GM18951 (cell line): ENCODE results near the gene BOD1L2.

Experiments used
- POLR2A ChIP-seq: IDR thresholded peaks from 4 replicates; pipeline ENCODE4 v1.6.1; 2011; ENCODE audit warnings: mild to moderate bottlenecking; ENCODE audit not compliant: insufficient read length, insufficient read depth; ENCODE audit errors: extremely low read depth
- in situ Hi-C: fragments of 300-500 bp; cut with MboI; formaldehyde crosslinking; loops from one replicate; pipeline ENCODE4 v1.12.0; 2022; ENCODE audit warnings: low sequenced_read_pairs, mixed read lengths, inconsistent platforms; ENCODE audit not compliant: unreplicated experiment

Gene BOD1L2

DNA sequence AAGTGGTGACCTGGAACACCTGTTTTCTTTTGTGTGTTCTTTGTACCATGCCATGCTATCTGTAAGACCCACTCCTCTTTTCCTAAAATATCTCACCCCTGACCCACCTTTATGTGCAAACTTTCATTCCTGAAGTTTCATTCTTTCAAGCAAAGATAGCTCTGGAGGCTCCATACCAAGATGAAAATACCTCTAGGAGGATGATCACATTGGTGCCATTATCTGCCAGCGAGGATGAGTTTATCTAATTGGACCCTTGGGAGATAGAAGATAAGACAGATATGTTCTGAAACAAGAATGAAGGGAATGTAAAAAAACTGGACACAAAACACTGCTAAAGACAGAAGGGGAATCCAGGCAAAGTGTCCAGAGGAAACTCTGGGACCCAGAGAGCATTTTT is 24.1 kb downstream of the BOD1L2 start:
- in situ Hi-C loops: no loop called here
- TF ChIP-seq POLR2A: no peak

DNA sequence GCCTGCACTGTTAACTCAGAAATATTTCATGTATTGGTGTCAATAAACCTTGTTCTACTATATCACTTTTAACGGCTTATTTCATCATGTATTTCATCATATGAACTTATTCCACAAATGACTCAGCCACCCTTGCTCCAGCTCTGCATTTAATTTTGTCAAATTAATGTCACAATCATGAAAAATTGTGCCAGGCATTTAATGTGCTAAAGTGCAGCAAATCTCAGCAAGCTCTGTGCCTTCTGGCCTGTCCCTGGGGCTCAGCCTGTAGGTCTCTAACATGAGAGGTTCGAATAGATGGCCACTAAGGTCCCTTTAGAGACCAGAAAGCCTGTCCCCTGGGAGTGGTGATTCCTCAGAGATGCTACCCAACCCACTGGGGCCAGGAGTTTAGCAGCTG is 28.6 kb downstream of the BOD1L2 start:
- TF ChIP-seq POLR2A: no peak
- in situ Hi-C loops: no loop called here

DNA sequence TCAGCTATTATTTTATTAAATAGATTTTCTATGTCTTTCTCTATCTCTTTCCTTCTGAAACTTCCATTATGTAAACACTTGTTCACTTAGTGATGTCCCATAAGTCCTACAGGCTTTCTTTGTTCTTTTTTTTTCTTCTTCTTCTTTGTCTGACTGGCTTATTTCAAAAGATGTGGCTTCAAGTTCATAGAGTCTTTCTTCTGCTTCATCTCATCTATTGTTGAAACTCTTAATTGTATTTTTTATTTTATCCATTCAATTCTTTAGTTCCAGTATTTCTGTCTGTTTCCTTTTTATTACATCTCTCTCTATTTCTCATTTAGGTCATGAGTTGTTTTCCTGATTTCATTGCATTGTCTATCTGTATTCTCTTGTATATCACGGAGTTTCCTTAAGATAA is 38.5 kb downstream of the BOD1L2 start:
- no peak for TF ChIP-seq POLR2A
- in situ Hi-C loops: no loop called here

DNA sequence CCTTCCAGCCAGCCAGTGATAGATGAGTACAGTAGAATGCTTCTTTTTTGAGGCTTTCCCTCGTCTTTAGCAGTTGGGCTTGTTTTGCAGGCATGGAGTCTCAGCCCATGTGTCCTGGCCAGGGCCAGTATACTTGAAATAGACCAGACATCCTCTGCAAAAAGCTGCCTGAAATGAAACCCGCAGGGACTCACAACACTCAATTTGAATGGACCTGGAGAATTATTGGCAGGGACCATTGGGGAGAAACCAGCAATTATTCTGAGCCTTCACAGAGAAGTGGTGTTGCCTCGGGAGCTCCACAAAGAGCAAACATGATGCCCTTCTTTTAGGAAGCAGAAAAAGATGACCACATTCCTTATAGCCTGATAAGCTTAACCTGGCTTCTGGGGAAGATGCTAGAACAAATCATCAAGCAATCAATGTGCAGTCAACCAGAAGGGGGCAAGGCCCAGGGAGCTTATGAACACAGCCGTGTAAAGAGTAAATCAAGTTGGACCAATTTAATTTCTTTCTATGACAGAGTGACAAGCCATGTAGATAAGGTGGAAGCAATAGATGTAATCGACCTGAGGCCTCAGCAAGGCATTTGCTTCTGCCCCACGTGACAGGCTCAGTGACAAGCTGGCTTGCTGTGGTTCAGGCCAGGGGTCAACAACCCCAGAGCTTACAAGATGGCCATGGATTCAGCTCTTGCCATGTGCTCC is 42.1 kb downstream of the BOD1L2 start:
- no peak for TF ChIP-seq POLR2A
- in situ Hi-C loops: no loop called here

DNA sequence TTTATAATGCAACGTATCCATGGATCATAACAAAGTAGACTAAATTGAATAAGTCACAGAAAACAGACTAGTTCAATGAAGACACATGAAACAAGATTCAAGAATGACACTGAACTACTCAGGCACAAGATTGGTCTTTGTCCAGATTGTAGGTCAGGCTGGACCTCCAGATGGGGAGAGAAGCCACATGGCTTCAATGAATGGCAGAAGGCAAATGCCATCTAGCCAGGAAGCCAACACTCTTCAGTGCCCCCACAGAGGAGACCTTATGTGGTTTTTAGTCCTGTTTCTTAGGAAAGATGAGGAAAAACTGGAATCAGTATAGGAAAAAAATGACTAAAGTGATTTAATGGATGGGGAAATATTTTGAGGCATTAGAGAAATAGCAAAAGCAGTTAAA is 43.1 kb downstream of the BOD1L2 start:
- in situ Hi-C loops: no loop called here
- no peak for TF ChIP-seq POLR2A

DNA sequence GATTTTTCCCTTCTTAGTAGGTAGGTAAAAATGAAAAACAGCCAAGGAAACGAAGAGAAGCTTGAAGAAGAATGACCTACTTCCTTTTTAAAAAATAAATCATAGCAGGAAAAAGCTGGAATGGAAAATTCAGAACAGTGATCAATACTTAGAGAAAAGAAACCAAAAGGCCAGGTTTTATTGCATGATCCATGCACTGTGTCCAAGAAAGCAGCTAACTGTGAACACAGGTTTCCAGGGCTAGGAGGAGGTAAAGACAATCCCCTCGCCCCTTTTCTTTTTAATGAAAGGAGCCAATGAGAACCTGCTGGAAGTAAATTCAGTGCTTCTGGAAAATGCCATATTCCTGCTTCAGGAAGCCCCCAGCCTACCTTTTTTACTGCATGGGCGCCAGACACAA is 47.2 kb downstream of the BOD1L2 start:
- in situ Hi-C loops: no loop called here
- no peak for TF ChIP-seq POLR2A

DNA sequence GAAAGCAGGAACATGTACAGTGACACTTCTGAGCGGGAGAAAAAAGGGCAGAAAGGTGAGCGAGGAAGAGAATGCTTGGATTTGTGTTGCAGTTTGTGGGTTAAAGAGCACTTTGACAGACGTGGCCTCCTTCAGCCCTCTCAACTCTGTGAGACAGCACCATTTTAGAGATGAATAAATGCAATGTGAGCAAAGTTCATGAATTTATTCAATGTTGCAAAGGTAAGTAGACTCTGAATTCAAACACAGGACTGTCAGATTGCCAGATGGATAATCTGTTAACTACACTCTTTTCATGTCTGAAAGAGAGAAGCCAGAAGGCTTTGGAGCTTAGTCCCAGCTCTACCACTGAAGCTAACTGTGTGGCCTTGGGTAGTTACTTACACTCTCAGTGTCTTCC is 47.7 kb downstream of the BOD1L2 start:
- in situ Hi-C loops: no loop called here
- TF ChIP-seq POLR2A: no peak

DNA sequence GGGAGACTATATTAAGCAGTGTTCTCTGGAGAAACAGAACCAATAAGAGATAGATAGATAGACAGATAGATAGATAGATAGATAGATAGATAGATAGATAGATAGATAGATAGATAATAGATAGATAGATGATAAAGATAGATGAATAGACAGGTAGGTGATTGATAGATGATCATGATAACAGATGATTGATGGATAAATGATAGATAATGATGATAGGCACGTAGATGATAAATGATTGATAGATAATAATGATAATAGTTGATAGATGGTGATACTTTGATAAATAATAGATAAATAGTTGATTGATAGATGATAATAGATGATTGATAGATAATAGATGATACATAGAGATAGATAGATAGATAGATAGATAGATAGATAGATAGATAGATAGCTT is 48.5 kb downstream of the BOD1L2 start:
- no peak for TF ChIP-seq POLR2A
- in situ Hi-C loops: no loop called here

DNA sequence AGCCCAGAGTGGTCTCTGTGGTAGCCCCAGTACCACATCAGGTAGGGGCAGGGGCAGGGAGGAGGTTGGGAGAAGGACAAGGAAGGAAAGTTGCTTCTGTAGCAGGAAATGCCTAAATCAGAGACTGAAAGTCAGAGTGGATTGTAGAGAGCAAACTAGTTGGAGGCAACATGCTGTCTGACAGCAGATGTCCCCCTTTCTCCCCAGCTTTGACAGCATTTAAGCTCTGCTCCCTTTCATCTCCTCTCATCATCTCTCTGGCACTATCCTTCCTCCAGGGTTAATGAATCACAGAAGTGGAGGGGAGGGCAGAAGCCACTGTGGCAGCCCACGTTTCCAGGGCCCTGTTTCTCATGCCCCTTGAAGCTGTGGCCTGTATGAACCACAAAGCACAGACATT is 50.4 kb downstream of the BOD1L2 start:
- in situ Hi-C loops: no loop called here
- no peak for TF ChIP-seq POLR2A

DNA sequence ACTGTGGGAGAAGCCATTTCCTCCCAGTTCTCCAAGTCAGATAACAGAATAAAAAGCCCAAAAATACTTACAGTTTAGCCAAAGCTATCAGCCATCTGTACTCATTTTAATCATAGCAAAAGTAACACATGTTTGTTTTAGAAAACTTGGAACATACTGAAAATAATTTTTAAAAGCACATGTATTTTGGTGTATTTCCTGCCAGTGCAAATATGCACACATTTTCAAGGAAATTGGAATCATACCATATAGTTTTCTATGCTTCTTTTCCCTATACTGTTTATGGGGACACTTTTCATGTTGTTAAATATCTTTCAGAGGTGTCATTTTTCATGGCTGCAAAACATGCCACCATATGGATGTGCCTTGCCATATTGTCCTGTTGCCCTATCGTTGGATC is 51.2 kb downstream of the BOD1L2 start:
- in situ Hi-C loops: no loop called here
- TF ChIP-seq POLR2A: no peak
